HCT116 (cell line): ENCODE measurements around the gene SND1. TPM values are rescaled to one million over a fixed set of nuclear protein-coding genes. Genes with fewer than 3 reads are reported as not detected.

Source experiments
- ATAC-seq: fragments of 200-7000 bp; cut with Tn5 transposase; 2 replicates; pipeline ENCODE4 v1.9.1; 2020; ENCODE audit warnings: mild to moderate bottlenecking, moderate library complexity
- BruUV-seq: library from RNA; stranded (reverse); fragments of 400-500 nt; replicated peaks from 2 replicates; lab custom pipeline; 2021; lab: Mats Ljungman, UMichigan
- CTCF ChIA-PET: fragments of 300-600 bp; sonication (Branson Sonifier 250); formaldehyde crosslinking; loops from one replicate; lab custom pipeline; 2021; ENCODE audit warnings: antibody characterized with exemption; lab: Charles Lee
- POLR2A ChIA-PET: fragments of 300-600, 350-600 bp; sonication (Branson Sonifier 250); formaldehyde crosslinking; loops from one replicate; lab custom pipeline; 2021; ENCODE audit warnings: antibody characterized with exemption; lab: Charles Lee
- RAD21 ChIA-PET, 2 experiments: fragments of 300-600 bp; sonication (Branson Sonifier 250); formaldehyde crosslinking; loops; one replicate each; lab custom pipeline; 2023; ENCODE audit warnings: low total read pairs in 2 of 2; ENCODE audit not compliant: uncharacterized antibody in 2 of 2, unreplicated experiment in 2 of 2, low non-redundant PET in 1 of 2; lab: Charles Lee
- DNase-seq: peaks from one replicate; pipeline ENCODE4 v3.0.0-alpha.2; 2010; ENCODE audit warnings: low read depth, low spot score
- H2AFZ ChIP-seq: fragments of 200-600 bp; shearing (Covaris generic), sonication (generic); 2 replicates; pipeline ENCODE4 v1.6.1; 2017; ENCODE audit warnings: low read depth, mixed run types, mixed read lengths, antibody characterized with exemption, low read length; ENCODE audit not compliant: poor library complexity, severe bottlenecking
- H3K27ac ChIP-seq: 2 replicates; pipeline ENCODE4 v1.5.1; 2012; ENCODE audit warnings: low read depth, low read length
- H3K27me3 ChIP-seq: fragments of 200-600 bp; sonication (generic); 2 replicates; pipeline ENCODE4 v1.6.1; 2016; ENCODE audit warnings: mixed run types, low read length, mixed read lengths; ENCODE audit not compliant: insufficient read depth
- H3K36me3 ChIP-seq, 2 experiments: fragments of 200-500 bp in 1 of 2; fragments of 200-600 bp in 1 of 2; sonication (Bioruptor generic) in 1 of 2; sonication (generic) in 1 of 2; 2 replicates each; pipeline versions ENCODE4 v1.5.1 to v1.6.1; 2014 to 2016; ENCODE audit warnings: low read length in 2 of 2, inconsistent platforms in 1 of 2, mixed read lengths in 1 of 2, mixed run types in 1 of 2; ENCODE audit not compliant: insufficient read depth in 2 of 2, control insufficient read depth in 1 of 2
- H3K4me1 ChIP-seq, 2 experiments: fragments of 200-600 bp in 1 of 2; sonication (generic) in 1 of 2; 2 replicates each; pipeline versions ENCODE4 v1.5.1 to v1.6.1; 2012 to 2017; ENCODE audit warnings: low read length in 2 of 2, inconsistent platforms in 1 of 2, mild to moderate bottlenecking in 1 of 2, mixed read lengths in 1 of 2, mixed run types in 1 of 2, moderate library complexity in 1 of 2; ENCODE audit not compliant: insufficient read depth in 2 of 2, control insufficient read depth in 1 of 2
- H3K4me2 ChIP-seq: fragments of 200-600 bp; sonication (generic); 2 replicates; pipeline ENCODE4 v1.6.1; 2017; ENCODE audit warnings: mixed run types, low read length, mixed read lengths
- H3K4me3 ChIP-seq, 2 experiments: fragments of 200-600 bp in 1 of 2; sonication (generic) in 1 of 2; replicated peaks in 1 of 2; 2 replicates each; pipeline ENCODE4 v1.5.1; 2011 to 2016; ENCODE audit warnings: low read length in 2 of 2, control low read depth in 1 of 2, low read depth in 1 of 2, mild to moderate bottlenecking in 1 of 2, mixed read lengths in 1 of 2, mixed run types in 1 of 2
- H3K79me2 ChIP-seq: fragments of 200-600 bp; sonication (generic); 2 replicates; pipeline ENCODE4 v1.6.1; 2017; ENCODE audit warnings: mild to moderate bottlenecking, mixed run types, low read length, moderate library complexity, mixed read lengths; ENCODE audit not compliant: insufficient read depth
- H3K9ac ChIP-seq: fragments of 200-600 bp; sonication (generic); 2 replicates; pipeline ENCODE4 v1.6.1; 2016; ENCODE audit warnings: low read length, mixed read lengths
- H3K9me2 ChIP-seq: fragments of 200-600 bp; sonication (generic), shearing (Covaris generic); 2 replicates; pipeline ENCODE4 v1.6.1; 2017; ENCODE audit warnings: mixed run types, mild to moderate bottlenecking, moderate library complexity; ENCODE audit not compliant: insufficient read depth
- H3K9me3 ChIP-seq, 2 experiments: fragments of 200-500 bp in 1 of 2; fragments of 200-600 bp in 1 of 2; sonication (Bioruptor generic) in 1 of 2; sonication (generic) in 1 of 2; 2 replicates each; pipeline ENCODE4 v1.6.1; 2014 to 2017; ENCODE audit warnings: low read length in 2 of 2, mixed read lengths in 2 of 2, inconsistent platforms in 1 of 2, low read depth in 1 of 2, mild to moderate bottlenecking in 1 of 2, mixed run types in 1 of 2, moderate library complexity in 1 of 2; ENCODE audit not compliant: control insufficient read depth in 1 of 2, insufficient read depth in 1 of 2
- H4K20me1 ChIP-seq: fragments of 200-600 bp; sonication (generic), shearing (Covaris generic); 2 replicates; pipeline ENCODE4 v1.6.1; 2017; ENCODE audit warnings: mixed run types, mild to moderate bottlenecking, moderate library complexity; ENCODE audit not compliant: insufficient read depth
- CTCF ChIP-seq, 3 experiments: fragments of 200-600 bp in 1 of 3; sonication (generic) in 1 of 3; IDR thresholded peaks in 2 of 3; conservative IDR thresholded peaks in 1 of 3; 2 replicates each; pipeline ENCODE4 v1.5.1; 2012 to 2017; ENCODE audit warnings: low read depth in 2 of 3, low read length in 2 of 3, antibody characterized with exemption in 1 of 3, borderline replicate concordance in 1 of 3, control low read depth in 1 of 3, mild to moderate bottlenecking in 1 of 3, mixed read lengths in 1 of 3, mixed run types in 1 of 3, moderate library complexity in 1 of 3; ENCODE audit not compliant: insufficient read depth in 1 of 3
- EZH2 ChIP-seq: fragments of 200-600 bp; sonication (generic); IDR thresholded peaks from 2 replicates; pipeline ENCODE4 v1.6.1; 2017; ENCODE audit warnings: antibody characterized with exemption, mixed run types
- EZH2phosphoT487 ChIP-seq: fragments of 200-600 bp; IDR thresholded peaks from 2 replicates; pipeline ENCODE4 v1.6.1; 2018; ENCODE audit warnings: antibody characterized with exemption, borderline replicate concordance
- FOSL1 ChIP-seq: IDR thresholded peaks from 2 replicates; pipeline ENCODE4 v1.6.1; 2012; ENCODE audit warnings: low read depth
- MAX ChIP-seq: IDR thresholded peaks from 2 replicates; pipeline ENCODE4 v1.6.1; 2012
- POLR2A ChIP-seq: IDR thresholded peaks from 2 replicates; pipeline ENCODE4 v1.7.0; 2011; ENCODE audit warnings: borderline replicate concordance; ENCODE audit not compliant: insufficient read depth, insufficient read length; ENCODE audit errors: extremely low read depth
- REST ChIP-seq: IDR thresholded peaks from 2 replicates; pipeline ENCODE4 v1.6.1; 2012; ENCODE audit warnings: low read depth
- SIN3A ChIP-seq: IDR thresholded peaks from 2 replicates; pipeline ENCODE4 v1.6.1; 2012; ENCODE audit warnings: low read depth
- SRF ChIP-seq: IDR thresholded peaks from 2 replicates; pipeline ENCODE4 v1.6.1; 2012; ENCODE audit warnings: low read depth
- ZFX ChIP-seq: fragments of 450-650 bp; IDR thresholded peaks from 2 replicates; pipeline ENCODE4 v1.6.1; 2017
- ZNF274 ChIP-seq: fragments of 200-500 bp; sonication (Bioruptor generic); IDR thresholded peaks from 2 replicates; pipeline ENCODE4 v1.6.1; 2014; ENCODE audit warnings: mild to moderate bottlenecking, low read depth, low read length, inconsistent platforms
- intact Hi-C: fragments of 100-400 bp; cut with micrococcal nuclease; formaldehyde crosslinking; loops from 2 replicates; pipeline ENCODE4 v1.10.0; 2022
- total RNA-seq: library from RNA; stranded (reverse); gene quantifications from one replicate; pipeline ENCODE4 v1.2.1, GENCODE V29; 2021; ENCODE audit not compliant: unreplicated experiment

Gene SND1
- total RNA-seq, 1 experiment from 2014 or later = 169 TPM

- ChIA-PET POLR2A (no interaction called here), RAD21 (no interaction called here), CTCF (no interaction called here)
- no peak overlapping the region for H3K9ac ChIP-seq
- H3K4me1 ChIP-seq = no peaks in the 10 kb centered on the region
- H3K79me2 ChIP-seq = peaks cover 98% of the 10 kb centered on the region
- TF ChIP-seq ZNF274 (no peak), MAX (no peak), EZH2phosphoT487 (no peak), ZFX (no peak), CTCF (IDR thresholded peaks at IDR 0.05 in 2 of 3, conservative IDR thresholded peaks at IDR 0.05 in 1 of 3; ENCODE audit: borderline replicate concordance in 1 of 3, insufficient read depth in 1 of 3, low read depth in 2 of 3, low read length in 2 of 3) (no peak), REST (no peak), SIN3A (no peak), POLR2A (no peak), SRF (no peak), FOSL1 (no peak), EZH2 (no peak)
- no peaks in the 10 kb centered on the region for H3K27me3 ChIP-seq
- ATAC-seq (no peak), DNase-seq (no peak)
- no peak overlapping the region for H2AFZ ChIP-seq
- no TSS peak for BruUV-seq
- no peaks in the 10 kb centered on the region for H3K9me2 ChIP-seq
- peaks cover 16% of the 10 kb centered on the region; the same call in 1 of the 2 replicates for H4K20me1 ChIP-seq
- intact Hi-C loops = no loop called here
- no peak overlapping the region for H3K27ac ChIP-seq
- no peaks in the 10 kb centered on the region for H3K9me3 ChIP-seq
- no peak overlapping the region for H3K4me2 ChIP-seq
- H3K36me3 ChIP-seq = no peaks in the 10 kb centered on the region
- no peak overlapping the region for H3K4me3 ChIP-seq
Measured at GRCh38 chr7:127759945-127760421, 108.0 kb downstream of the SND1 start.
